GM10248 (cell line): Measurements from ENCODE around the gene SMAD7.
A peak's percentile ranks its signal among the peaks of the same experiment; 100 is the strongest.

ENCODE experiments used
- CTCF ChIA-PET: fragments of 300-600 bp; sonication (Branson Sonifier 250); formaldehyde crosslinking; extraction: SDS; loops from one replicate; lab custom pipeline; 2021; ENCODE audit warnings: antibody characterized with exemption; lab: Yijun Ruan, JAX
- POLR2A ChIA-PET: fragments of 350-650 bp; sonication (Branson Sonifier 250); formaldehyde crosslinking; extraction: SDS; loops from one replicate; lab custom pipeline; 2020; ENCODE audit warnings: antibody characterized with exemption; lab: Yijun Ruan, JAX
- DNase-seq: peaks from one replicate; pipeline ENCODE4 v3.0.0; 2012; ENCODE audit errors: extremely low spot score
- TF ChIP-seq, protein P1 (sequence below): IDR thresholded peaks from 2 replicates; pipeline ENCODE4 v1.5.1; 2012; ENCODE audit warnings: mild to moderate bottlenecking, low read depth; ENCODE audit errors: extremely low read depth, missing control alignments, control extremely low read depth

Gene SMAD7

DNA sequence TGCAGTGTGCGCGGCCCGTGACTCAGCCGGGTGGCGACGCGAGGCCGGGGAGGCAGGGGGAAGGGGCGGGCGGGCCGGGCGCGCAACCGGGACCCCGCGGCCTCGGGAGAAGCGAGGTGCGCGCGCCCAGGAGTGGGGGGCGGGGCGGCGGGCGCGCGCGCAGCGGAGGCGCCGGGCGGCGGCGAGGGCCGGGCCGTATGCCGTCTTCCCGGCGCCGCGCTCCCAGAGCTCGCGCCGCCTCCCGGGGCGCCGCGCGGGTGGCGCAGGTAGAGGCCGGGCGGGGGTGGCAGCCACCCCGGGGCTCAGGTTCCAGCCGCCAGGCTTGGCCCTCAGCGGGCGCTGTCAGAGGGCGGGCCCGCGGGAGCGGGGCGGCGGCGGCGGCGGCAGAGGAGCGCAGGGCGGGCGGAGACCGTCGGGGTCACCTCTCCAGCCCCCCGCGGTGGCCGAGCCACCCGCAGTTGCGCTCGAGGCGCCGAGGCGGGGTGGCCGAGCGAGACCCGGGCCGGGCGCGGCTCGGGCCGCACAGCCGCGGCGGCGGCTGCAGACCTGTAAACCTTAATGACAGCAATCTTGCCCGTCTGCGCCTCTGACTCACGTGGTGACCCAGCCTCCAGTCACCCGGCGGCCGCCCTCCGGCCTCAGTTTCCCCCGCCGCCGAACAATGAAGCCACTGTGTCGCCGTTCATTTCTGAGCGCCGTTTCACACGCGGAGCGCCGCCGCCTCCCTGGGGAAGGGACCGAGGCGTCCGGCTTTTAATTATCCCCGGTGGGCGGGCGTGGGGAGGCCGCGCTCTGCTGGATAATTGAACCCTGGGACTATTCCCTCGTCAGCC lies 25.3 kb upstream of the SMAD7 start:
- CTCF ChIA-PET, result interaction anchor here (0.8 kb wide), 1 partner anchor 24 kb away, joined by 3 read pairs; no protein-coding TSS in a partner anchor
- POLR2A ChIA-PET, result no interaction called here
- peak; percentile 83 for DNase-seq
- TF ChIP-seq, protein P1, sequence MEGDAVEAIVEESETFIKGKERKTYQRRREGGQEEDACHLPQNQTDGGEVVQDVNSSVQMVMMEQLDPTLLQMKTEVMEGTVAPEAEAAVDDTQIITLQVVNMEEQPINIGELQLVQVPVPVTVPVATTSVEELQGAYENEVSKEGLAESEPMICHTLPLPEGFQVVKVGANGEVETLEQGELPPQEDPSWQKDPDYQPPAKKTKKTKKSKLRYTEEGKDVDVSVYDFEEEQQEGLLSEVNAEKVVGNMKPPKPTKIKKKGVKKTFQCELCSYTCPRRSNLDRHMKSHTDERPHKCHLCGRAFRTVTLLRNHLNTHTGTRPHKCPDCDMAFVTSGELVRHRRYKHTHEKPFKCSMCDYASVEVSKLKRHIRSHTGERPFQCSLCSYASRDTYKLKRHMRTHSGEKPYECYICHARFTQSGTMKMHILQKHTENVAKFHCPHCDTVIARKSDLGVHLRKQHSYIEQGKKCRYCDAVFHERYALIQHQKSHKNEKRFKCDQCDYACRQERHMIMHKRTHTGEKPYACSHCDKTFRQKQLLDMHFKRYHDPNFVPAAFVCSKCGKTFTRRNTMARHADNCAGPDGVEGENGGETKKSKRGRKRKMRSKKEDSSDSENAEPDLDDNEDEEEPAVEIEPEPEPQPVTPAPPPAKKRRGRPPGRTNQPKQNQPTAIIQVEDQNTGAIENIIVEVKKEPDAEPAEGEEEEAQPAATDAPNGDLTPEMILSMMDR, result no peak

DNA sequence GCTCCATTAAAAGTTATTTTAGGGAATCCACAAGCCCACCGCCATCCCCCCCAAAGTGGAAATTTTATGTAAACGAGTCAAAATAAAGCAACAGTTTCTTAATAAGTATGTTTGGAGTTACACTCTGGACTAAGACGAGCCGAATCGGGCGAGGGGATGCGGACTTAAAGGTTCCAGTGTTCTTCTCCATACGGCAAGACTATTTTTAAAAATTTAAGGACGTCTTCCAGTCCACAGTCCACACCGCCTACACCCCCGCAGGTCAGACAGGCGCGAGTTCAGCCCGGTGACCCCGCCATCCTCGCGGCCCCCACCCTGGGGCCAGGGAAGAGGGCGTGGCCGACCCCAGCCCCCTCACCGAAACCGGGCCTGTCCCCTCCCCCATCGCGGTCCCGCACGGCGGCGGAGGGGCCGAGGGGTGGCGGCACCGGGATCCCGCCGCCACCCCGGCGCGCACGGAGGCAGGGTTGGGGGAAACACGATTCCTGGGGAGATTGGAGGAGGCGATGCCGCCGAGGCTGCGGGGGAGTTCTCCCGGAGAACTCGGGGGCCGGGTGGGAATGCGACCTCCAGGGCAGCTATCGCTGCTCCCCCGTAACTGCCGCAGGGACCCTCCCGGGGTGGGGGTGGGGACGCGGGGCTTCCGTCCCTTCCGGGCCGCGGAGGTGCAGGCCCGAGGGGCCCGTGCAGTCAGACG lies 24.5 kb upstream of the SMAD7 start:
- no peak for DNase-seq
- POLR2A ChIA-PET, result no interaction called here
- TF ChIP-seq, protein P1, result no peak
- CTCF ChIA-PET, result no interaction called here

DNA sequence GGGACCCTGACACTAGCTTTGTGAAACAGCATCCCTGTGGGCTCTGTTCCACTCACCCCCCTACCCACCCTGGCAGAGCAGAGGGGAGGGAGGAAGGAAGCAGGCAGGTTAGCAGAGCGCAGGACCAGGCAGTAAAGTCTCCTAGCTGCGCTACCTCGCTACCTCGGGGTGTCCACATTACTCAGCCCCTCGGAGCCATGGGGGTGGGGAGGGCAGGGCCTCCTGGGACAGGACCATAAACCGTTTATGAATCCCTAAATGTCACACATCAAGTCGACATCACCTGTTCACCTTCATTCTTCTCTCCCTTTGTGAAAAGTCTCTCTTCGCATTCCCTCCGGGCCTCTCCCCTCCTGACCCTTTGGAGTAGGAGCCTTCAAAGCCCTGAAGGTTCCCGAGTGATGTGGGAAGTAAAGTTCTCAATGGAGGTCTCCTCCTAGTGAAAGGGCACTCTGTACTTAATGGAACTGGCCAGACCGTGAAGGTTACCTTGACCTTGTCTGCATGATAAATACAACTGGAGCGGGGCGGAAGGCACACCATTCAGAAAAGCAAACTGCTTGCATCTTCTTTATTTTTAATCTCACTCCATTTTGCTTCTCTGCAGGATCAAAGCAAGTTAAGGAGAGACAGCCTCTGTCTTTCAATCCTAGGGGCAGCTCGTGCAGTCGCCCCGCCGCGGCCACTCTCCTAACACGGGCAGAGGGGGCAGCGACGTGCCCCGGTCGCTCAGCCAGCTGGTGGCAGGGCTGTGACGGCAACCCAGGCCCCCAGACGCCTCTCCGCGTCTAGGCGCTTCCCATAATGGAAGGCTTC lies 23.7 kb upstream of the SMAD7 start:
- DNase-seq, result no peak
- CTCF ChIA-PET, result interaction anchor here (1.8 kb wide), 1 partner anchor 21 kb away, joined by 5 read pairs; no protein-coding TSS in a partner anchor
- TF ChIP-seq, protein P1, result no peak
- POLR2A ChIA-PET, result no interaction called here

DNA sequence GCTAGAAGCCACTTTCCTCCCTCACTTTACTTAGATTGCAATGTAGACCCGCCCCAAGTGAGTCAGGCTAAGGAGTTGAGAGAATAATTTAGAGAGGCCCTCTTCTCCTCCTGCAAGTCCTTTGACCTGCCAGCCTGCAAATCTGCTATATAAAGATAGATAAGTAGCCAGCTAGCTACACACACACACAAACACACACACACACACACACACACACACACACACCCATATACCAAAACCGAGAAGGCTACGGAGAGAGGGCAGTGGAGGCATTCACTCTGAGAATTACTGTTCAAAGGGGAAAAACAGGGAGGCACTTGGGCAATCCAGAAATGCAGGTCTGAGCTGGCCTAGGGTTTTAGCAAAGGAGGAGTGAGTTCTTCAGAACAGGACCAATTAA lies 23.0 kb upstream of the SMAD7 start:
- ChIA-PET CTCF (interaction anchor here (1.8 kb wide), 1 partner anchor 21 kb away, joined by 5 read pairs; no protein-coding TSS in a partner anchor), POLR2A (no interaction called here)
- DNase-seq, result no peak
- TF ChIP-seq, protein P1, result no peak

GRCh38 chr18:48968412-48969215 lies 17.8 kb upstream of the SMAD7 start:
- no peak for DNase-seq
- ChIA-PET POLR2A (no interaction called here), CTCF (interaction anchor here (0.7 to 1.9 kb wide), 4 partner anchors 10 to 270 kb away, joined by 3 to 4 read pairs (median 3); no protein-coding TSS in a partner anchor)
- TF ChIP-seq, protein P1, result no peak

DNA sequence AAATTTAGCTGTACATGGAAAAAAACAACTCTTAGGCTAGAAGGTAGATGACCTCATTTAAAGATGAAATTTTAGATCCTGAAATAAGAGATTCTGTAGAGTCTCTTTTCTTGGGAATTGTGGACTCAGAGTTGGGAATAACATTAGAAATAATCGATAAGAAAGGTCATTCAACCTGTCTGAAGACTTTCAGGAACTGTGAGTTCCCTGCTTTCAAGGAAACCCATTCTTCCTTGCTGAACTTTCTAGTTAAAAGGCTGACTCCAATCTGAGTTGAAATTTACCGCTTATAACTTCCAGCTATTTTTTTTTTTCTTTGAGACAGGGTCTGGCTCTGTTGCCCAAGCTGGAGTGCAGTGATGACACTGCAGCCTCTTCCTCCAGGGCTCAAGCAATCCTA lies 16.8 kb upstream of the SMAD7 start:
- POLR2A ChIA-PET, result no interaction called here
- TF ChIP-seq, protein P1, result no peak
- DNase-seq, result no peak
- CTCF ChIA-PET, result interaction anchor here (0.7 to 1.9 kb wide), 4 partner anchors 9 to 271 kb away, joined by 3 to 4 read pairs (median 3); no protein-coding TSS in a partner anchor
